GM21786 (cell line): ENCODE results near the gene TEX29.

Experiments
- ATAC-seq: cut with Tn5 transposase; IDR thresholded peaks from one replicate; pipeline ENCODE4 v1.9.1; 2021; ENCODE audit not compliant: unreplicated experiment

TEX29 gene

GRCh38 chr13:111319998-111320911 is at the start of gene TEX29:
TEX29 (plus strand) TSS chr13:111320642; CDS start chr13:111320891, 249 bp downstream.
- no peak for ATAC-seq

- ATAC-seq = no peak
Measured at GRCh38 chr13:111270765-111271698, 49.4 kb upstream of the TEX29 start.

GRCh38 chr13:111272117-111272516 is 48.3 kb upstream of the TEX29 start:
- ATAC-seq = no peak

- ATAC-seq = no peak
Measured at GRCh38 chr13:111275382-111275781, 45.1 kb upstream of the TEX29 start.

- ATAC-seq = no peak
Measured at GRCh38 chr13:111275995-111276618, 44.3 kb upstream of the TEX29 start.

GRCh38 chr13:111278258-111278657 is 42.2 kb upstream of the TEX29 start:
- ATAC-seq = no peak

- no peak for ATAC-seq
Measured at GRCh38 chr13:111278743-111279652, 41.4 kb upstream of the TEX29 start.

GRCh38 chr13:111280226-111280625 is 40.2 kb upstream of the TEX29 start:
- no peak for ATAC-seq

GRCh38 chr13:111280681-111281585 is 39.5 kb upstream of the TEX29 start:
- no peak for ATAC-seq

GRCh38 chr13:111281751-111282311 is 38.6 kb upstream of the TEX29 start:
- ATAC-seq = no peak

GRCh38 chr13:111282425-111282824 is 38.0 kb upstream of the TEX29 start:
- no peak for ATAC-seq

GRCh38 chr13:111282997-111283396 is 37.4 kb upstream of the TEX29 start:
- ATAC-seq = no peak

GRCh38 chr13:111283457-111283856 is 37.0 kb upstream of the TEX29 start:
- ATAC-seq = no peak

- no peak for ATAC-seq
Measured at GRCh38 chr13:111283991-111284390, 36.5 kb upstream of the TEX29 start.

GRCh38 chr13:111284565-111284964 is 35.9 kb upstream of the TEX29 start:
- ATAC-seq = no peak

GRCh38 chr13:111286162-111286561 is 34.3 kb upstream of the TEX29 start:
- ATAC-seq = no peak

- no peak for ATAC-seq
Measured at GRCh38 chr13:111286749-111287148, 33.7 kb upstream of the TEX29 start.

GRCh38 chr13:111287201-111287600 is 33.2 kb upstream of the TEX29 start:
- ATAC-seq = no peak

- no peak for ATAC-seq
Measured at GRCh38 chr13:111288276-111288675, 32.2 kb upstream of the TEX29 start.
